ENCODE measurements around the gene CCSER1.
"Not testable (repeated sequence)": the region's sequence is repeated elsewhere in the genome, so short reads cannot be mapped to it uniquely, and the experiment has no call there.

CCSER1 gene

DNA sequence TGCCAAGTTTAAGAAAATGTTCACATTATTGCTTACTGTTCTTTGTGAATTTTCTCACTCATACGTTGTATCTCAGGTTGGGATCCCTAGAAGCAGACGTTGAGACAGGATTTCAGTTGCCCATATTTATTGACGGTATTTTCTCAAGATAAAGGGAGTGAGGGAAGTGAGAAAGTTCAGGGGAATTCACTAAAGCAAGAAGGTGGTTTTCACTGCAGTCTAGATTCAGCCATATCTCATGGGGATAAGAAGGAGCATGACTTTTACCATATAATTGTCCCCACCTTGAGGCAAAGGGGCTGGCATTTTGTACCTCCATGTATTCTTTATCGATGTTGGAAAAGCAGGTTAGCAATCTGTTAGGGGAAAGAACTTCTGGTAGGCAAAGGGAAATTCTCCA, 543.0 kb downstream of the CCSER1 start:
- no peak for DNase-seq (ENCODE audit: low read depth, low spot score)
- TF ChIP-seq, protein P1, sequence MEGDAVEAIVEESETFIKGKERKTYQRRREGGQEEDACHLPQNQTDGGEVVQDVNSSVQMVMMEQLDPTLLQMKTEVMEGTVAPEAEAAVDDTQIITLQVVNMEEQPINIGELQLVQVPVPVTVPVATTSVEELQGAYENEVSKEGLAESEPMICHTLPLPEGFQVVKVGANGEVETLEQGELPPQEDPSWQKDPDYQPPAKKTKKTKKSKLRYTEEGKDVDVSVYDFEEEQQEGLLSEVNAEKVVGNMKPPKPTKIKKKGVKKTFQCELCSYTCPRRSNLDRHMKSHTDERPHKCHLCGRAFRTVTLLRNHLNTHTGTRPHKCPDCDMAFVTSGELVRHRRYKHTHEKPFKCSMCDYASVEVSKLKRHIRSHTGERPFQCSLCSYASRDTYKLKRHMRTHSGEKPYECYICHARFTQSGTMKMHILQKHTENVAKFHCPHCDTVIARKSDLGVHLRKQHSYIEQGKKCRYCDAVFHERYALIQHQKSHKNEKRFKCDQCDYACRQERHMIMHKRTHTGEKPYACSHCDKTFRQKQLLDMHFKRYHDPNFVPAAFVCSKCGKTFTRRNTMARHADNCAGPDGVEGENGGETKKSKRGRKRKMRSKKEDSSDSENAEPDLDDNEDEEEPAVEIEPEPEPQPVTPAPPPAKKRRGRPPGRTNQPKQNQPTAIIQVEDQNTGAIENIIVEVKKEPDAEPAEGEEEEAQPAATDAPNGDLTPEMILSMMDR (IDR thresholded peaks at IDR 0.05; ENCODE audit: low read depth, low read length) = no peak
- H3K4me3 ChIP-seq (ENCODE audit: low read depth, low read length) = no peak overlapping the region
- in situ Hi-C loops (cut with HindIII; ENCODE audit: low sequenced_read_pairs) = no loop called here

DNA sequence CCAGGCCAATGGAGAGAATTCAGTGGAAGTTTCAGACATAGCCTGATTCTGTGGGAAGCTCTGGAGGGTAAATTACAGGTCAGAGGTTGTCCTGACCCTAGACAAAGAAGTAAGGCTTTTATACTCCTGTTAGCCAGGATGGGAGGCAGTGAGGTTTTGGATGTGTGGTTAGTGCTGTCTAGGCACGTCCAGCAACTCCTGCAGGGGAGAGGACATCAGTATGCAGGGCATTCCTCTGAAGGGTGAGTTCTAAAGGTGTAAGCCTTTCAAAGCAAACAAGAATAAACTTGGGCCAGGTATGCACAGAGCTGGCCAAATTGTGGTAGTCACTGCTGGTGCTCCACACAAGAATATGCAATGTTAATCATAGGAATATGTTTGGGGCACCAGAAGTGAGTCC, 562.5 kb downstream of the CCSER1 start:
- no peak overlapping the region for H3K4me3 ChIP-seq (ENCODE audit: low read depth, low read length)
- no peak for DNase-seq (ENCODE audit: low read depth, low spot score)
- TF ChIP-seq, protein P1 (IDR thresholded peaks at IDR 0.05; ENCODE audit: low read depth, low read length) = no peak
- in situ Hi-C loops (cut with HindIII; ENCODE audit: low sequenced_read_pairs) = no loop called here

DNA sequence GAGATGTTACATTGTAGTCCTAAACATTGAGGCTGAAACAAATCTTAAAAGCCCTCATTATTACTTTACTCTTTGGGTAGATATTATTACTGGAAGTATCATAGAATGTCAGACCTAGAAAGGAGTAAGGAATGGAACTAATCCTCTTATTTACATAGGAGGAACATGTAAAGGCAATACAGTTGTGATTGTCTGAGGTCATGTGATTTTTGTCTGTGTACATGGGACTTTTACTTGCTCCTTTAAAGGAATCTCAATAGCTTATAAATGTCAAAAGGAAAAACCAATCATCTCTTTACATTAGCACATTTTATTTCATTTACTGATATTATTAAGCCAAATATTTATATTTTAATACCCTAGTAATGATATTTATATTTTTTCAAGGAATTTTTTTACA, 568.2 kb downstream of the CCSER1 start:
- DNase-seq (ENCODE audit: low read depth, low spot score) = no peak
- TF ChIP-seq, protein P1 (IDR thresholded peaks at IDR 0.05; ENCODE audit: low read depth, low read length) = no peak
- no peak overlapping the region for H3K4me3 ChIP-seq (ENCODE audit: low read depth, low read length)
- in situ Hi-C loops (cut with HindIII; ENCODE audit: low sequenced_read_pairs) = no loop called here

DNA sequence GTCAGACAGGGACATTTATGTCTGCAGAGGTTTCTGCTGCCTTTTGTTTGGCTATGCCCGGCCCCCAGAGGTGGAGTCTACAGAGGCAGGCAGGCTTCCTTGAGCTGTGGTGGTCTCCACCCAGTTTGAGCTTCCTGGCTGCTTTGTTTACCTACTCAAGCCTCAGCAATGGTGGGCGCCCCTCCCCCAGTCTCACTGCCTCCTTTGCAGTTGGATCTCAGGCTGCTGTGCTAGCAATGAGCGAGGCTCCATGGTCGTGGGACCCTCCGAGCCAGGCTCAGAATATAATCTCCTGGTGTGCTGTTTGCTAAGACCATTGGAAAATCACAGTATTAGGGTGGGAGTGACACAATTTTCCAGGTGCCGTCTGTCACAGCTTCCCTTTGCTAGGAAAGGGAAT, 578.3 kb downstream of the CCSER1 start:
- DNase-seq (ENCODE audit: low read depth, low spot score); H3K4me3 ChIP-seq (ENCODE audit: low read depth, low read length); in situ Hi-C loops (cut with HindIII; ENCODE audit: low sequenced_read_pairs): not testable (repeated sequence)

DNA sequence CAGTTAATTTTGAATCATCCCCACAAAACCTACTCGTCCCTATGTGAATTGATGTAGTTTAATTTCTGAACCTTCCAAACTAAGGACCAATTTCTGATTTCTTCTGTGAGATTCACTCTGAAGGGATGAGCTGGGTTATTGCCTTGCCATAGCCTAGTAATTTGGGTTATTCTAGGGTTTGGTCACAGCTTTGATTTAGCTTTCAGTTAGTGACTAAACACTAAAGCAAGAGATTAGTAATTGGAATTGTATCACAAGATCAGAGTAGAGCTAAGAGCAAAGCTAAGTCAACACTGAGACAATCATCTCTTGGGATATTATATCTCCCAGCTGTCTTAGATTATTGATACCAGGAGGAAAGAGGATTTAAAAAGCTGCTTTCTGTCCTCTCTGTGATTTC, 588.0 kb downstream of the CCSER1 start:
- no peak for DNase-seq (ENCODE audit: low read depth, low spot score)
- H3K4me3 ChIP-seq (ENCODE audit: low read depth, low read length) = no peak overlapping the region
- in situ Hi-C loops (cut with HindIII; ENCODE audit: low sequenced_read_pairs) = no loop called here
- TF ChIP-seq, protein P1 (IDR thresholded peaks at IDR 0.05; ENCODE audit: low read depth, low read length) = no peak

DNA sequence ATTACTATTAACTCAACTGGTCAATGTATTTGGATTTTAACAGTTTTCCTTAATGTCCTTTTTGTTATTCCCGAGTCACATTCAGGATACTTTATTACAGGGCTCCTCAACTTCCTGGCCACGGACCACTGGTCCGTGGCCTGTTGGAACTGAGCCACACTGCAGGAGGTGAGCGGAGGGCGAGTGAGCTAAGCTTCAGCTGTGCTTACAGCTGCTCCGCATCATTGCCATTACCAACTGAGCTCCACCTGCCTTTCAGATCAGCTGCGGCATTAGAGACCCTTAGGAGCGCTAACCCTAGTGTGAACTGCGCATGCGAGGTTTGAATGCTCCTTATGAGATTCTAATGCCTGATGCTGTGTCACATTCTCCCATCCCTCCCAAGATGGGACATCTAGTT, 591.7 kb downstream of the CCSER1 start:
- in situ Hi-C loops (cut with HindIII; ENCODE audit: low sequenced_read_pairs) = no loop called here
- no peak overlapping the region for H3K4me3 ChIP-seq (ENCODE audit: low read depth, low read length)
- no peak for DNase-seq (ENCODE audit: low read depth, low spot score)
- TF ChIP-seq, protein P1 (IDR thresholded peaks at IDR 0.05; ENCODE audit: low read depth, low read length) = no peak

DNA sequence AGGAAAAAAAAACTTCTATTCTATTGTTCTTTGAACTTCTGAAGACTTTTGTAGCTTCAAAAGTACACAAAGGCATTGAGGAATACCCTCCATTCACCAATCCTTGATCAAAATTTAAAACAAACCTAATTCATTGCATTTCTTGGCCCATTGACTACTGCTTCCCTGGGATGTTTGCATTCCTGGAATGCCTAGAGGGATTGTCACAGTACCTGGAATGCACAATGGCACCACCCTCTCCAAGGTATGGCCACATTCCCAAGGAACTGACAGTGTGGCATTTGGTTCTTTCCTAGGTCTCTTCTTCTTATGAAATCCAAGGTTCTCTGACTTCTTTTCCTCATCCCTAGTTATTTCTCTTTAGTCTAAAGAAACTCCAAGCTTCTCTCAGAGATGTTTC, 600.7 kb downstream of the CCSER1 start:
- peak; percentile 6 for DNase-seq (ENCODE audit: low read depth, low spot score)
- no peak overlapping the region for H3K4me3 ChIP-seq (ENCODE audit: low read depth, low read length)
- TF ChIP-seq, protein P1 (IDR thresholded peaks at IDR 0.05; ENCODE audit: low read depth, low read length) = no peak
- in situ Hi-C loops (cut with HindIII; ENCODE audit: low sequenced_read_pairs) = no loop called here

Measured in astrocyte of the spinal cord (primary cell).